HG02571 (cell line): ENCODE data around the gene STXBP4.
"Not testable (repeated sequence)": the region's sequence is repeated elsewhere in the genome, so short reads cannot be mapped to it uniquely, and the experiment has no call there.

ENCODE experiments used
- ATAC-seq: cut with Tn5 transposase; IDR thresholded peaks from one replicate; pipeline ENCODE4 v1.9.1; 2021; ENCODE audit warnings: mild to moderate bottlenecking, moderate library complexity; ENCODE audit not compliant: unreplicated experiment

STXBP4 gene

GRCh38 chr17:55038291-55038690 is 69.7 kb downstream of the STXBP4 start:
- peak; percentile 14 for ATAC-seq

DNA sequence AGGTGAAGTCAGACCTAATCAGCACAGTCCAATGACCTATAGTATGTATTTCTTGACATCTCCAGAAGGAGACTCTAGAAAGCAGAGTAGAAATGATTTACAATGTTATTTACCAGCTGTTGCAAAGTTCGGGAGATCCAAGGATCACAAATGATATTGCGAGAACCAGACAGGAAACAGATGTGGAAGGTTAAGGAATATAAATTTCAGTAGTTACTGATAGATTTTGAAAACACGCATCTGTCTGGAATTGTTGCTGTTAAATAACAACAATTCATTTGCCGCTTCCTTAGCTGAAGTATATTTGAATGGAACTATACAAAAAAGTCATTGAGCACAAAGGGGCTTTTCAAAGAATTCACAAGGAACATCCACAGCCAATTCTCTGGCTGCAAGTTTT is 72.0 kb downstream of the STXBP4 start:
- no peak for ATAC-seq

DNA sequence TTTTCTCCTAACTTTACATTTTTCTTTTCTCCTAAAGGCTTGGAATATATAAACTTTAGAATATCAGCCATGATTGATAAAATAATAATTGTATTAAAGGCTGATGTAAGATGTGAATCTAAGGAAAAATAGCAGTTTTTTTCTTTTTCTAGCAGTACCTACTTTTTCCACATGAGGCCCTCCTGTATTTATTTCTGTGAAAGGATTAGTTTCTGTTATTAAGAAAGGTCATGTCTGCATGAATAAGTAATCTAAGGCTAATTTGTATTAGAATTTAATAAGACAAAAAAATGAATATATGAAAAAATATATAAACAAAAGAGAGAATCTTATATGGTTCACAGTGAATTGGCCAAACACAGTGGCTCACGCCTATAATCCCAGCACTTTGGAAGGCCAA is 85.3 kb downstream of the STXBP4 start:
- no peak for ATAC-seq

DNA sequence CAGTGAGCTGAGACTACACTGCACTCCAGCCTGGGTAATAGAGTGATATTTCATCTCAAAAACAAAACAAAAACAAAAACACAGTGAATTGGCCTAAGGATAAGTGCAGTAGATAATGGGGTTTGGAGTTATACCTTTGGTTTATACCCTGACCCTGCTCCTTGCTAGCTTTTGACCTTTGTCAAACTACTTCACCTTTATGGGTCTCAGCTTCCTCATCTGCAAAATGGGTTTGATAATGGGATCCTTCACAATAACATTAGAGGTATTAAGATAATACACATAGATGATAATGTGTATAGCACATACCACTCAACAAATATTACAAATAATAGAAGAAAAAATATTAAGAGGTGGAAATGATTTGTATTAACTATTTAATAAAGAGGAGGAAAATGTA is 85.9 kb downstream of the STXBP4 start:
- ATAC-seq: no peak

DNA sequence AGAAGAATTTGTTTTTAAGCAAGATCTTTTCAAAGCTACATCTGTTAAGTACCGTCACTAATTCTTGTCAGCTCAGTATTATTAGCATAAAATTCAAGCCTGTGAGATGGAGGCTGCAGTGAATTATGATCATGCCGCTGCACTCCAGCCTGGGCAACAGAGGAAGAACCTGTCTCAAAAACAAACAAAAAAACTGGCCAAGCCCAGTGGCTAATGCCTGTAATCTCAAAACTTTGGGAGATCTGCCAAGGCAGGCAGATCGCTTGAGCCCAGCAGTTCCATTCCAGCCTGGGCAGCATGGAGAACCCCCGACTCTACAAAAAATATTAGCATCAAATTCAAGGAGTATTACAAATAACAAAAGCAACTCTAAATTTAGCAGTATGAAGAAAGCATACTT is 88.0 kb downstream of the STXBP4 start:
- ATAC-seq: no peak

DNA sequence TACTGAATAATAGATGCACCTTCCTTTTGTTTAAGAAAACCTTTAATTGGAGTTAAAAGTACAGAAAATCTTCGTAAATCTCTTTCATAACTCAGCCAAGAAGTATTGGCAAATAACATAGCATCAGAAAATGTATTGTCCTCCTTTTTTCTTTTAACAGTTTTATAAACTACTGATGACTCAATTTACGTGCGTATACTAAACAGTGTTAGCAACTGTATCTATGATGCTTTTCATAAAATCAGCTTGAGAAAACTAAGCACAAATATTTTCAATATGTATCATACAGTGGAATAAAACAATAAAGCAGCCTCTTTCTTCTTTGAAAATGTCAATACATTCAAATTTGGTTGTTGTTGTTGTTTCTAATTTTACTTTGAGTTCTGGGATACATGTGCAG is 88.6 kb downstream of the STXBP4 start:
- no peak for ATAC-seq

- no peak for ATAC-seq
Measured at GRCh38 chr17:55059724-55060123, 91.2 kb downstream of the STXBP4 start.

GRCh38 chr17:55062921-55063320 is 94.4 kb downstream of the STXBP4 start:
- no peak for ATAC-seq

GRCh38 chr17:55063885-55064874 is 95.6 kb downstream of the STXBP4 start:
- no peak for ATAC-seq

GRCh38 chr17:55067697-55068439 is 99.3 kb downstream of the STXBP4 start:
- no peak for ATAC-seq

- ATAC-seq: no peak
Measured at GRCh38 chr17:55068862-55069811, 100.6 kb downstream of the STXBP4 start.

GRCh38 chr17:55069983-55070529 is 101.5 kb downstream of the STXBP4 start:
- ATAC-seq: no peak

GRCh38 chr17:55072898-55073297 is 104.3 kb downstream of the STXBP4 start:
- ATAC-seq: no peak

- not testable (repeated sequence) for ATAC-seq
Measured at GRCh38 chr17:55073467-55073866, 104.9 kb downstream of the STXBP4 start.

GRCh38 chr17:55081559-55081958 is 113.0 kb downstream of the STXBP4 start:
- ATAC-seq: no peak

DNA sequence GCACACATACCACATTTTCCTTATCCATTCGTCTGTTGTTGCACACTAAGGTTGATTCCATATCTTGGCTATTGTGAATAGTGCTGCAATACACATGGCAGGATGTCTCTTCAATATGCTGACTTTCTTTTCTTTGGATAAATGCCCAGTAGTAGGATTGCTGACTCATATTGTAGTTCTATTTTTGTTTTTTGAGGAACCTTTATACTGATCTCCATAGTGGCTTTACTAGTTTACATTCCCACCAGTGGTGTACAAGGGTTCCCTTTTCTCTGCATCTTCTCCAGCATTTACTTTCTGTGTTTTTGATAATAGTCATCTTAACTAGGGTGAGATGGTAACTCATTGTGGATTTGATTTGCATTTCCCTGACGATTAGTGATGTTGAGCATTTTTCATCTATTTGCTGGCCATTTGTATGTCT is 118.1 kb downstream of the STXBP4 start:
- no peak for ATAC-seq

DNA sequence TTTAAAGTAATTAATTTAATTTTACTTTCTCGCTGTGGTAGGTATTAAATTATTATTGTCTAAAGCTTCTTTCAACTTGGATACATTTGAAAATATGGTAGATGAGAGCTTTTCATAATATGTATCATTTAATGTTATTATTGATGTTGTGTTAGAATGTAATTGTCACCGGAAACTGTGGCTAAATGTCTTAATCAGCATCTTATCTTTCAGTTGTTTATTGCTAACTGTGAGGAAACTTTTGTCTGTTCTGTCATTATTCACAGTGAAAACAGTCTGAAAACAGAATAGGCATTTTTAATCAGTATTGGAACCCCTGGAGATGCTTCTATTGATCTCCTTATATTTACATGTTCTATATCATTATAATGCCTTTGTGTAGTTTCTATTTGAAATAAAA is 120.7 kb downstream of the STXBP4 start:
- no peak for ATAC-seq

GRCh38 chr17:55090079-55090492 is 121.5 kb downstream of the STXBP4 start:
- peak; percentile 95 for ATAC-seq

GRCh38 chr17:55093353-55093752 is 124.8 kb downstream of the STXBP4 start:
- ATAC-seq: no peak

DNA sequence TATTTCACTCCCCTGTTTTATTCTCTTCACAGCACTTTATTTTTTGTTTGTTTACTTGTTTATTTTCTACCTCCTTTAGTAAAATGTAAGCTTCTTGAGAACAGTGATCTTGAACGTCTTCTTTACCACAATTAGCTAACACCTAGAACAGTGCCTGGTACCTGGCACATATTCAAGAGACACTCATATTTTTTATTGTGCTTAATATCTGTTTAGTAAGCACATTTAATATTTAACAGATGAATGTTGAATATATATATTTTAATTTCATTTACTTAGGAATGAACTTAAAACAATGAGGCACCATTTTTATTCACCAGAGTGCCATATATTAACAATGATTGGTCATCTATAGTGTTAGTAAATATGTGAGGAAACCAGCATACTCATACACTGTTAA is 130.2 kb downstream of the STXBP4 start:
- no peak for ATAC-seq
